ENCODE data around the gene ANKRD65.

- no peak for TF ChIP-seq CTCF (conservative IDR thresholded peaks at IDR 0.05; ENCODE audit: low read depth, low read length)
- no peak for TF ChIP-seq EZH2 (IDR thresholded peaks at IDR 0.05; ENCODE audit: borderline replicate concordance, low read depth, low read length, poor library complexity, severe bottlenecking)
Measured at GRCh38 chr1:1421147-1421906, at the start of gene ANKRD65.
